Fibroblast of the aortic adventitia (primary cell): Measurements from ENCODE around the gene VPS41. TPM values are rescaled to one million over a fixed set of nuclear protein-coding genes. Genes with fewer than 3 reads are reported as not detected.

Source experiments
- DNase-seq: peaks from one replicate; pipeline ENCODE4 v3.0.0-alpha.2; 2010; ENCODE audit warnings: low read depth
- H3K4me3 ChIP-seq: 2 replicates; pipeline ENCODE4 v1.5.1; 2011; ENCODE audit warnings: low read depth, mild to moderate bottlenecking, control low read depth, low read length, moderate library complexity
- total RNA-seq: library from RNA; depleted of rRNA; stranded (reverse); fragments of >200 nt; gene quantifications from 2 replicates; pipeline ENCODE4 v1.2.3, GENCODE V29; 2012; ENCODE audit warnings: low replicate concordance
- TF ChIP-seq, protein P1 (sequence below): IDR thresholded peaks from 2 replicates; pipeline ENCODE4 v1.5.1; 2011; ENCODE audit warnings: mild to moderate bottlenecking, low read length, control low read depth, inconsistent platforms; ENCODE audit not compliant: insufficient read depth

Gene VPS41
- total RNA-seq, 1 donor, result 58.0 TPM

DNA sequence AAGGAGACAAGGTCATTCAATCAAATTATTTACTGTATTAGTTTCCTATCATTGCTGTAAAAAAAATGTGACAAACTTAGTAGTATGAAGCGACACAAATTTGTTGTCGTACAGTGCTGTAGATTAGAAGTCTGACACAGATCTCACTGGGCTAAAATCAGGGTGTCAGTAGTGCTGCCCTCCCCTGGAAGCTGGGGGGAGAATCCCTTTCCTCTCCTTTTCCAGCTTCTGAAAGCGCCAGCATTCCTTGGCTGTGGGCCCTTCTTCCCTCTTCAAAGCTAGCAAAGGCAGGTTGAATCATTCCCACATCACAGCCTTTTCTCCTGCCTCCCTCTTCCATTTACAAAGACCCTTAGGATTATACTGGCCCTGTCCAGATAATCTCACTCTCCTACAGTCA, 28.0 kb downstream of the VPS41 start:
- H3K4me3 ChIP-seq, result no peak overlapping the region
- TF ChIP-seq, protein P1, sequence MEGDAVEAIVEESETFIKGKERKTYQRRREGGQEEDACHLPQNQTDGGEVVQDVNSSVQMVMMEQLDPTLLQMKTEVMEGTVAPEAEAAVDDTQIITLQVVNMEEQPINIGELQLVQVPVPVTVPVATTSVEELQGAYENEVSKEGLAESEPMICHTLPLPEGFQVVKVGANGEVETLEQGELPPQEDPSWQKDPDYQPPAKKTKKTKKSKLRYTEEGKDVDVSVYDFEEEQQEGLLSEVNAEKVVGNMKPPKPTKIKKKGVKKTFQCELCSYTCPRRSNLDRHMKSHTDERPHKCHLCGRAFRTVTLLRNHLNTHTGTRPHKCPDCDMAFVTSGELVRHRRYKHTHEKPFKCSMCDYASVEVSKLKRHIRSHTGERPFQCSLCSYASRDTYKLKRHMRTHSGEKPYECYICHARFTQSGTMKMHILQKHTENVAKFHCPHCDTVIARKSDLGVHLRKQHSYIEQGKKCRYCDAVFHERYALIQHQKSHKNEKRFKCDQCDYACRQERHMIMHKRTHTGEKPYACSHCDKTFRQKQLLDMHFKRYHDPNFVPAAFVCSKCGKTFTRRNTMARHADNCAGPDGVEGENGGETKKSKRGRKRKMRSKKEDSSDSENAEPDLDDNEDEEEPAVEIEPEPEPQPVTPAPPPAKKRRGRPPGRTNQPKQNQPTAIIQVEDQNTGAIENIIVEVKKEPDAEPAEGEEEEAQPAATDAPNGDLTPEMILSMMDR, result no peak
- no peak for DNase-seq

DNA sequence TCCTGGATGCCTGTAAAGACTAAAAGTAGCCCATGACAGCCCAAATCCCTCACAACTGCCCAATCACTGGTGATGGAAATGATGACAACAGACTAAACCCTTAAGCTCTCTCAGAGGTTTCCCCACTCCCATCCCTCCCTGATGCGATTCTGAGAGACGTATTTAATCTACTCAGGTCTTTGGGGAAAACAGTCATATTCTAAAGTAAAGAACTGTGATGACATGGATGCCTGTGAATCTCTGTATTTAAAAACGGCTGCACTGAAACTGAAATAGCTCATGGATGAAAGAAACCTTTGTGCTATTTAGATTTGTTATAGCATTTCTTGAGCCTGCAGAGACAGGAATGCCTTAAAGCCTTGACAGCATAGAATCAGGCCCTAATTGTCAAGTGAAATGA, 28.5 kb downstream of the VPS41 start:
- no peak overlapping the region for H3K4me3 ChIP-seq
- no peak for DNase-seq
- TF ChIP-seq, protein P1, result no peak

DNA sequence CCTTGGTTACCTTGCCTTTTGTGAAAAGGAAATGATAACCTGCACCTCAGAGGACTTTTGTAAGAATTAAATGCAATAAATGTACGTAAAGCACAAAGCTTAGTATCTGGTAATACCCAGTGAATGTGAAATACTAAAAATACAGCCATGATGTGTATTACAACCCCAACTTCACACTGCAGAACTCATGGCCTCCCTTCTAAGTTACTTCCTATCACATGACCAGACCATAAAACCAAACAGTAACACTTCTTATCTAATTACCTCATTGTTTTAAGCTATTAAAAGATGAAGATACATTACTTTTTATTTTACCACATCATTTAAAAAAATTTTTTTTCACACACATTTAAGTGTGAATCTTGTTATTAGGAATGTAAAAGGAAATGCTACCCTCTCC, 29.0 kb downstream of the VPS41 start:
- no peak overlapping the region for H3K4me3 ChIP-seq
- TF ChIP-seq, protein P1, result no peak
- DNase-seq, result no peak

DNA sequence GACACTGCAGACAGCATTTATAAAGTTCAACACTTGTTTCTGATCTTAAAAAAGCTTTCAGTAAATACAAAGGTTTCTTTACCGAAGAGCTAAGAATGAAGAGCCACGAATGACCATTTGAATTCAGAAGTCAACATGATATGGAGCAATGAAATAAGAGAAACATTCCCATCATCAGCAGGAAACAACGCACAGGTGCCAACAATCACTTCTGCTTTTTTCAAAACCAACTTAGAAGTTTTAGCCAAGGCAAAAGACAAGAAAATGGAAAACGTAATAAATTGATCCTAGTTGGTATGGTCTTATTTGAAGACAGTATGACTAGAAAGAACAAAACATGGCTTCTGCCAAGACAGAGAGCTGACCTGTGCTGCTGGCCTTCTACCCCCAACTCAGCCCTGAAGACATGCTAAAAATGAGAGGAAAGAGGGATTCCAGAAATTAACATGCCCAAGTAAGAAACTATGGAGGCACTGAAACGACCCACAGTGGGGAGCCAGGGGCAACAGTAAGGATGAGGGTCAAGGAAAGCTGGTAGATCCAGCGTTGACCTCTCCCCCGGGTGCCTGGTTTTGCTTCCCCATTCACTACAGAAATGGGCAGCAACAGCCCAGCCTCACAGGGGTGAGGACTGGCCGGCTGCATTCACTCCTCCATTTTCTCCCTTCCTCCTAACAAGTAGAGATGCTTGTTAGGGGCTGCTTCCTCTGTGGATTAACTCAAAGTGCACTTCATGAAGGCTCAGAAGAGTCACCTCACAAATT, 30.1 kb downstream of the VPS41 start:
- TF ChIP-seq, protein P1, result no peak
- DNase-seq, result no peak
- no peak overlapping the region for H3K4me3 ChIP-seq

DNA sequence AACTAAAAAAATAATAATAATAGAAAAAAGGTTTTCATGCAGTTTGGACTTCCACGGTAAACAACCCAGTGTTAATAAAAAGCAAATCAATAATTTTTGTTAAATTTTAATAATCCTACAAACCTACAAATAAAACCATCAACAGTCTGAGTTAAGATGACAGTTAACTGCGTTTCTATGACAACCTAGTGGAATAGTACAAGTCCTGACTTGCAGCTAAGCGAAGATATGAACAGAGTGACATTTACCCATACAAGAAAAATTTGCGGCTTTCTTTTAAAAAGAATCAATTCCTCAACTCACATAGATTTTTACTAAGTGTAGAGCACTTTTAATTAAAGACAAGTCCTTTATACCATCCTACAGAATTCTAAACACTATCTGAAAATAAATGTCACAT, 35.6 kb downstream of the VPS41 start:
- TF ChIP-seq, protein P1, result no peak
- no peak overlapping the region for H3K4me3 ChIP-seq
- no peak for DNase-seq

DNA sequence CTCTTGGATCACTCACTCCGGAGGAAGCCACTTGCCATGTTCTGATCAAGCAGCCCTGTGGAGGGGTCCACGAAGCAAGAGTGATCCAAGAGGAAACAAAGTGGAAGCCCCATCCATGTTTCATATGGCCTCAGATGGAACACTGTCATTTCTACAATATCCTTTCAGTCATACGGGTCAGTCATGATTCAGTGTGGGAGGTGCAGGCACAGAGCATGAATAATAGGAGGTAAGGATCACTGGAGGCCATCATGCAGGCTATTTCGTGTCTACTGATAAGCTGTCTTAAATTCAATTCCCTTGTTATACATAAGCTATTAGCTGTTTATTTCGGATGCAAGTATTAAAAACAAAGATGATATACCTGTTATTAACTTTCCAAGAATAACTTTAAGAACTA, 36.8 kb downstream of the VPS41 start:
- TF ChIP-seq, protein P1, result no peak
- no peak overlapping the region for H3K4me3 ChIP-seq
- no peak for DNase-seq

DNA sequence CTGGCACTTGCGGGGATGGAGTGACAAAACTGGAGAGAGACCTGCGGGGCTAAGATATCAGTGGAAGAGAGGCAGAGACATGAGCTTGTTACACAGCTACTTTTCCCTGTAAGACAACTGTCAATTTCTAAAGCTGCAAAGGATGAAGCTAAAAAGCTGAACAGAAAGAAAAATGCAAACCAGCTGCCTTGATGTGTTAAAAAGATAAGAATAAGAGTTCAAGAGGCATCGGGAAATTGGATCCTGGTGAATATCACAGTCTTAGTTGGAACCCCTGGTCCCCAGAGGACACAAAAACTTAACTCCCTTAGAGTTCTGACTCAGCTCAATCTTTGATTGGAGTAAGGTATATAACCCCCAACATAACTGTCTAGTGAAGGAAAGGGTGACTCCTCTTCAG, 38.8 kb downstream of the VPS41 start:
- no peak overlapping the region for H3K4me3 ChIP-seq
- TF ChIP-seq, protein P1, result no peak
- no peak for DNase-seq
